Ecto neural progenitor cell (in vitro differentiated cells): ENCODE results near the gene SLC9A8.
"Not testable (repeated sequence)": the region's sequence is repeated elsewhere in the genome, so short reads cannot be mapped to it uniquely, and the experiment has no call there.

Experiments
- DNase-seq: peaks from one replicate; pipeline ENCODE4 v3.0.0-alpha.2; 2018; ENCODE audit warnings: low spot score

SLC9A8 gene

DNA sequence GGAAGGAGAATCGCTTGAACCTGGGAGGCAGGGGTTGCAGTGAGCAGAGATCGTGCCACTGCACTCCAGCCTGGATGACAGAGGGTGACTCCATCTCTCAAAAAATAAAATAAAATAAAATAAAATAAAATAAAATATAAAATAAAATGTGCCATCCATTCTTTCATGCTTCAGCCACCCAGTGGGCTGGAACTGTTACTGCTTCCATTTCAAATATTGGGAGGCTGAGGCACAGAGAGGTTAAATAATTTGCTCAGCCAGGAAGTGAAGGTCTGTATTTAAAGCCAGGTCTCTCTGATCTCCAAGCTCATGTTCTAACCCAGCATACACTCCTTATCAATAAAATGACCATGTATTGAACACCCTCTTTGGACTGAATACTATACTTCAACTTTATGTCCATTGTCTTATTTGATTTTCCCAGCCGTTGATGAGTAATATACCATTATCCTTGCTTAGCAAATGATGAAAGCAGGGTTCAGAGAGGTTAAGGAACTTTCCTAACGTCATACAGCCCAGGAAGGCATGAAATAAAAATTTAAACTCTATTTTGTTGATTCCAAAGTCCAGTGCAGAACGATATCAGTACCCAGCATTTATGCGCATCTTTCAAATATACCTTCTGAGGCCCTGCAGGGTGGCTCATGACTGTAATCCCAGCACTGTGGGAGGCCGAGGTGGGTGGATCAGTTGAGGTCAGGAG is 25.8 kb upstream of the SLC9A8 start:
- no peak for DNase-seq

DNA sequence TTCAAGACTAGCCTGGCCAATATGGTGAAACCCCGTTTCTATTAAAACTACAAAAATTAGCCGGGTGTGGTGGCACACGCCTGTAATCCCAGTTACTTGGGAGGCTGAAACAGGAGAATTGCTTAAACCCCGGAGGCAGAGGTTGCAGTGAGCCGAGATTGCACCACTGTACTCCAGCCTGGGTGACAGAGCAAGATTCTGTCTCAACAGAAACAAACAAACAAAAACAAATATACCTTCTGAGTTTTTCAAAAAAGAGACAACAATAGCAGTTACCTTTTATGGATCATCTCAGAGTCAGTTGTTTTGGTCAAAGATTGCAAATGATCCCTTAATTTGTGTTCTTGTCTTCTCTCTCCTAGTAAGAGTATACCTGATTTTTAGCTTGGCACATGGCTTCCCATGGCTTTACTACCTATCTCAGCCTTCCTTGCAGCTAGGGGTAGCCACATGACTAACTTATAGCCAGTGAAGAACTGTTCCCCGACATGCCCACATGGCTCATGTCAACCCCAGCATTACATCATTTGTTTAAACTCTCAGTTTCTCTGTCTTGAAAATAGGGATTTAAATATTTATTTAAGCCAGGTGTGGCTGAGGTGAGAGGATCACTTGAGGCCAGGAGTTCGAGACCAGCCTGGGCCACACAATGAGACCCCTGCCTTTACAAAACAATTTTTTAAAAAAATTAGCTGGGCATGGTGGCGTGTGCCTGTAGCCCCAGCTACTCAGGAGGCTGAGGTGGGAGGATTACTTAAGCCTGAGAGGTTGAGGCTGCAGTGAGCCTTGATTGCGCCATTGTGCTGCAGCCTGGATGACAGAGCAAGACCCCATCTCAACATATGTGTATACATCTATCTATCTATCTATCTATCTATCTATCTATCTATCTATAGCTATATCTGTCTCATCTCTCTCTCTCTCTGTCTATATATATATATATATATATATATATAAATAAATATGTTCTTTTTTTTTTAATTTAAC is 25.0 kb upstream of the SLC9A8 start:
- no peak for DNase-seq

DNA sequence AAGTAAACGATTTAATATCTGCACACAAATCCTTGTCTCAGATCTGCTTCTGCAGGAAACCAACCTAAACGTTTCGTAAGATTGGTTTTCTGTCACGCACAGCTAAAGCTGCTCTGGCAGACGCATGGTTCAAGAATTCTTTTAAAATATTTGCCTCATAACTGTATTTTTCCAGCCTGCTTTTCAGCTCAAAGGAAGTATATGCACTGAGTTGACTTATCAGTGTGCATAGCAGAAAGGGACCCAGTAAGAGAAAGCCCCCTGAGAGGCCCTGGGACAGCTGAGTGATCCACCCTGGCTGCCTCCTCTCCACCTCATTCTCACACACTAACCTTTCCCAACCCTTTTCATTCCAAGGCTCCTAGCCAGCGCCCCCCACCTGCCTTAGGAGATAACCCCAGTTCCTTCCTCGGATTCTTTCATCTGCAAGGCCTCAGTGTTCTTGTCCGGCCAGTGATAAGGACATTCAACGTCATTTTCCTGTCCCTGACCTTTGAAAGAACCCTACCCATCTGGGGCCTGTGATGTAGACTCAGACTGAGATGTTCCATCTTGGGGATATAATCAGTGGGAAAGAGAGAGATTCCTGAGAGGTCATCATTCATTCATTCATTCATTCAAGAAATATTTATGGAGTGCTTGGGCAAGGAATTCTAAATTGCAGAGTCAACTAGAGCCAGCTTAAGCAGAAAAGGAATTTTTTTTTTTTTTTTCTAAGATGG is 22.4 kb upstream of the SLC9A8 start:
- DNase-seq: no peak

DNA sequence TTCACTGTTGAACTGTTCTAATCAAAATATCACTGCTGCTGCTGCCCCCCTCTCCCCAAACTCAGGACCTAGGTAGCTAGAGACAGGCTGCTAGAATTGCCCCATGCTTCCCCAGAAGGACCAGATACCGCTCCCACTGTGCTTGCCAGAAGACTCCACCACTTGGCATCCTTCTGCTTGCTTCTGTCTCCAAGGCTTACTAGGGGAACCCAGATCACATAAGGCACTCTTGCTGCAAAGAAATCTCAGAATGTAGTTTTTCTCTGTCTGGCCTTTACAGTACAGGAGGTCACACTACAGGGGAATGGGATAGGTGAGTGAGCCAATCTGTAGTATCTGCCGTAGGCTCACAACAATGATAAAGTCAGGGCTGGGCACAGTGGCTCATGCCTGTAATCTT is 21.5 kb upstream of the SLC9A8 start:
- DNase-seq: no peak

DNA sequence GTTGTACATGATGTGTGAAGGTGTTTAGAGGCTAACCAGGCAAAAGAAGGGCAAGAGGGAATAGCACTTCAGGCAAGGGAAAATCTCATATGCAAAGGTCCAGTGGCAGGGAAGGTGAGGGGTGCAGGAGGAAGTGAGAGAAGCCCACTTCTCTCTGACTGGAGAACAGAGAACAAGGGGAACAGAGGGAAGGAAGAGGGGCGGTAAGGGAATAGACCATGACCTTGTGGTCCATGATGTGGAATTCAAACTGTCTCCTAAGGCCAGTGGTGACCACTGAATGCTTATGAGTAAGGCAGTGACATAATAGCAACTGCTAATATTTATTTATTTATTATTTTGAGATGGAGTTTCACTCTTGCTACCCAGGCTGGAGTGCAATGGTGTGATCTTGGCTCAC is 20.6 kb upstream of the SLC9A8 start:
- DNase-seq: no peak

DNA sequence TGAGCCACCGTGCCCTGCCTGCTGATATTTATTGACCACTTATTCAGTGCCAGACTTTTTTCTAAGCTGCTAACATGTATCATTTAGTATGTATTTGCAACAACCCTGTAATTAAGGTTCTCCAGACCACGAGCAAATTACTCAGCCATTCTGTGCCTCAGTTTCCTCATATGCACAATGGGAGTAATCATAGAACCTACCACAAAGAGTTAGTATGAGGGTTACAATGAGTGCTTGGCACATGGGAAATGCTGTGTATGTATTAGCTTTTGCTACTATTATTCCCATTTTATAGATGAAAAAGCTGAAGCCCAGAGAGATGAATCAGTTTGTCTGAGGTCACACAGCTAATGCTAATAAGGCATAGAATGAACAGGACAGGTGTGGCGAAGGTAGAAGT is 20.0 kb upstream of the SLC9A8 start:
- DNase-seq: no peak

DNA sequence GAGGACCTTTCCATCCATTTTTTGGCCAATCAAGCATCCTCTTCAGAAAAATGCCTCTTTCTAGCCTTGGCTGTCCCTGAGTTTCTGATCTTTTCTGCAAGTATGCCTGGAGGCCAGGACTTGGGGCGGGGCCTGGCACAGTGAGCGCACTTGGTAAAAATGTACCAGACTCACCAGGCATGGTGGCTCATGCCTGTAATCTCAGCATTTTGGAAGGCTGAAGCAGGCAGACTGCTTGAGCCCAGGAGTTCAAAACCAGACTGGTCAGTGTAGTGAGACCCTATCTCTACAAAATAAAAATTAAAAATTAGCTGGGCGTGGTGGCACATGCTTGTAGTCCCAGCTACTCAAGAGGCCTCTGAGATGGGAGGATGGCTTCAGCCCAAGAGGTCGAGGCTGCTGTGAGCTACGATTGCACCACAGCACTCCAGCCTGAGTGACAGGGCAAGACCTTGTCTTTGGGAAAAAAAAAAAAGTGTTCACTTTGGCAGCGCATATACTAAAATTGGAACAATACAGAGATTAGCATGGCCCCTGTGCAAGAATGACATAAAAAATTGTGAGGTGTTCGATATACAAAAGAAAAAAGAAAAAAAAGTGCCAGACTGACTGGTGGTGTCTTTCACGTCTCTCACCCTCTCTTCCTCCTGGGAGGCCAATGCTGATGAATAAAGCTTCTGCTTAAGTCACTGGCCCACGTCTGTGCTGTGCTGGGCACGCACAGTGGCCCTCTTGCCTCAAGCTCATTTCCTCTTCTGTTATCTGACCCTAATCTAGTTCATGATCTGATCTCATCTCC is 18.1 kb upstream of the SLC9A8 start:
- DNase-seq: no peak

DNA sequence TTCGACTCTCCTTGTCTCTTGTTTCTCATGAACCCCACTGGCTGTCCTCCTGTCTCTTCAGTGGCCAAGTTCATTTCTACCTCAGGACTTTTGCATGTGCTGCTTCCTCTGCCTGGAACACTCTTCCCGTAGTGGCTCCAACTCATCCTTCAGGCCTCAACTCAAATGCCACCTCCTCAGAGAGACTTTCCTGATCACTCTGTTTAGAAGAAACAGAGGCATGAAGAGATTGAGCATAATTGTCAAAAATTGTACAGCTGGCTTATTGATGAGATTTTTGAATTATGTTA is 17.5 kb upstream of the SLC9A8 start:
- DNase-seq: no peak

DNA sequence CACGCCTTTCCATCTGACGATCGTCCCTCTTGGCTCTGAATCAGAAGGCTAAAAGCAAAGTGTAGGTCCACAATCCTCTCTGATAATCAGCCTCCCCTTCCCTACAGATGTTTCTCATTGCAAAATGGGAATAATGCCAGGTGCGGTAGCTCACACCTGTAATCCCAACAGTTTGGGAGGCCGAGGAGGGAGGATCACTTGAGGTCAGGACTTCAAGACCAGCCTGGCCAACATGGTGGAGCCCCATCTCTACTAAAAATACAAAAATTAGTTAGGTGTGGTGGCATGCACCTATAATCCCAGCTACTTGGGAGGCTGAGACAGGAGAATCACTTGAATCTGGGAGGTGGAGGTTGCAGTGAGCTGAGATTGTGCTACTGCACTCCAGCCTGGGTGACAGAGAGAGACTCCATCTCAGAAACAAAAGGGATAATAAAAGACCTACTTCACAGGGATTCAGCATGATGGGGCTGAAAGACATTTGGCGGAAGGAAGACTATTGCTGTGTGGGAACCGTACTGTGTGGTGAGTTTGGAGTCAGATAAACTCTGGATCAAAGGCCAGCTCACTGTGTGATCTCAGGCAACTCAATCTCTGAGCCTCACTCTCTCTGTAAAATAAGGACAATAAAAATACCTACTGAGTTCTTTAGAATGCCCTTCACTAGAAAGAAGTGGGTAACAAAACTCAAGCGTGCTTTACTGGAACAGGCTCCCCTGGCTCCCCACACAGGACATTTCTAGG is 15.9 kb upstream of the SLC9A8 start:
- no peak for DNase-seq

DNA sequence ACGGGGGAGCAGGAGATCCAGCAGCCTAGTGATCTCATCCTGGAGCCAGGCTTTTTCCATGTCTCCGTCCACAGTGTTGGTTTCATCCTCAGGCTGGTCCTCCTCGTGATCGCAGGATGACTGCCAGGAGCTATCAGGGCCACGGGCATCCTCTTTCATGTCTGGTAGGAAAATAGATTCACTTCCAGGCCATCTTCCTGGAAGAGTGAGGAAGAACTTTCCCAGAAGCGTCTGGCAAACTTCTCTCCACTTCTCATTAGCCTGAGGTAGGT is 15.3 kb upstream of the SLC9A8 start:
- no peak for DNase-seq

DNA sequence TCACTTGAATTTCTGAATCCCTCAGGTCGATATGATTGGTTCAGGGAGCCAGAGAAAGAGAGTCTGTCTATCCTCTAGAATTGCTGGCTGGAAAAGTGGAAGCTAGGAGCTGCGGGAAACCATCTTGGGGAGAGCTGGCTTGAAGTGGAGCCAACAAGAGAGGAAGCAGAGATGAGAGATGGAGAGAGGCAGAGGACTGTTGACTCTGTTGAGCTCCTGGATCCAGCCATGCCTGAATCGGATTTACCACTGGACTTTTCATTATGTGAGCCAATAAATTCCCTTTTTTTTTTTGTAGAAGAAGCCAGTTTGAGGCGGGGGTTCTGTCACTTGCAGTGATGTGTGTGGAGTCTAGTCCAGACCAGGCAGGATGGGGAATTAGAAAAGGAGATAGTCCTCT is 13.9 kb upstream of the SLC9A8 start:
- DNase-seq: no peak

DNA sequence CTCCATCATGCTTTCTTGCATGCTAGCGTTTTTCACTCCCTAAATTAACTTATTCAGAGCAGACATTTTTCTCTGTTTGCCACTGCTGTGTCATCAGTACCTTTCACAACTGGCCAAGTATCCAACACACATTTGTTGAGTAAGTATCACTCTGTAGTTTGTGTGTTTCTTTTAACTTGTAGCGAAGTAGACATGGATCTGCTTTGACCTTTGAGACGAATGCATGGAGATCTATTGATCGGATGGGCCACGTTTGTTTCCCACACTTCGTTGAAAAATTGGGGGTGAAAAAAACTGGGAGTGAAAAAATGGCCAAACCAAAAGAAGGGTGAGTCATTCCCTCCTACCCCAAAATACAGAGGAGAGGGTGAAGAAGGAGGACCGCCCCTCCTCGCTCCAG is 12.9 kb upstream of the SLC9A8 start:
- no peak for DNase-seq

DNA sequence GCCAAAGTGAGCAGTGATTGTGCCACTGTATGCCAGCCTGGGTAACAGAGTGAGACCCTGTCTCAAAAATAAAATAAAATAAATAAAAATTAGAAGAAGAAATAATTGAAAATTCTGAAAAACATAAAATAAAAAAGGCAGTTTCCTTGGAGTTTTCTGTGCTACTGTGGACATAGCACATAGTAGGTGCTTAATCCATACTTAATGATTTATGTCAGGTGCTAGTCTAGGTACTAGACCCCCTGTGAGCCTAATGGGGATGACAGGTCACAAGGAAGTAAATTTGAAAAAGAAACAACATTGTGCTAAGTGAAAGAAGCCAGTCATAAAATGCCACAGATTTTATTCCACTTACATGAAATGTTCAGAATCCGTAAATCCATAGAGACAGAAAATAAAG is 9.2 kb upstream of the SLC9A8 start:
- DNase-seq: no peak

DNA sequence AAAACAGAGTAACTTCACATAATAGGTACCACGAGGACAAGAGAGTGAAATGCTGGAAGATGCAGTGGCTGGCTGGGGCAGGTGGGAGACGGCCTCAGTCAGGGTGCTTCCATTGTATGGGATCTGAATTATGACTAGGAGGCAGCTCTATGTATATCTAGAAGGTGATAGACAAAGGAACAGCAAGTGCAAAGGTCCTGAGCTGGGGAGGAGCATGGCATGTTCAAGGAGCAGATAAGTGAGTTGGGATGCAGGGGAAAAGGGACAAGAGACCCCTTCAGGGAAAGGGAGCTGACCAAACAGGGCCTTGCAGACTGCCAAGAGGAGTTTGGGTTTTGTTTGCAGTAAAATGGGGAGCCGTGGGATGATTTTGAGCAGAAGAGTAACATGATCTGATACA is 8.3 kb upstream of the SLC9A8 start:
- DNase-seq: no peak

DNA sequence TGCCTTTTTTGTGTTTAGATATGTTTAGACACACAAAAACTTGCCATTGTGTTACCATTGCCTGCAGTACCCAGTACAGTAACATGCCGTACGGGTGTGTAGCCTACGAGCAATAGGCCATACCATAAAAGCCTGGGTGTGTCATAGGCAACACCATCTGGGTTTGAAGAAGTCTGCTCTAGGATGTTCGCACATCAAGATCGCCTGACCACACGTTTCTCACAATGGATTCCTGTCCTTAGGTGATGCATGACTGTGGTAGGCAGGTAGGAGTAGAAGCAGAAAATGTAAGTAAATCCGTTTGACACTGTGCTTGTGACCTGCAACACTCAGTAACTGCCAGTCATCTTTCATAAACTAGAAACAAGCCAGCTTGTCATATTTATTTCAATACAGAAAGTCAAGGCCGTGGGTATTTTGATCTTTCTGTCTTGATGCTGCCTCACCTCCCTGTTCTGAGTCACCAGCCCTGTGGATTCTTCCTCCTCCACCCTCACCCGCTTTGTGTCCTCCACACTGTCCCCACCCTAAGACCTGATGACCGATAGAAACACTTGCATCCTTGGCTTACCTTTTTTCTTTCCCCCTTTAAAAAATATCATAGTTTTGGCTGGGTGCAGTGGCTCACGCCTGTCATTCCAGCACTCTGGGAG is 7.3 kb upstream of the SLC9A8 start:
- not testable (repeated sequence) for DNase-seq

DNA sequence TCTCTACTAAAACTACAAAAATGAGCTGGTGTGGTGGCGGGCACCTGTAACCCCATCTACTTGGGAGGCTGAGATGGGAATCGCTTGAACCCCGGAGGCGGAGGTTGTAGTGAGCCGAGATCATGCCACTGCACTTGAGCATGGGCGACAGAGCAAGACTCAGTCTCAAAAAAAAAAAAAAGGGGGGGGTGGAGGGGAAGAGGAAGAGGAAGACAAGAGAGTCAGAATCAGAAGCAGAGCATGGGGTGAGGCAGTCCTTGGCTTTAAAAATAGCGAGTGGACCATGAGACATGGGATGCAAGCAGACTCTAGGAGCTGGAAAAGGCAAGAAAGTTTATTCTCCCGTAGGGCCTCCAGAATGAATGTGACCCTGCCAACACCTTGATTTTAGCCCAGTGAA is 3.9 kb upstream of the SLC9A8 start:
- DNase-seq: no peak

DNA sequence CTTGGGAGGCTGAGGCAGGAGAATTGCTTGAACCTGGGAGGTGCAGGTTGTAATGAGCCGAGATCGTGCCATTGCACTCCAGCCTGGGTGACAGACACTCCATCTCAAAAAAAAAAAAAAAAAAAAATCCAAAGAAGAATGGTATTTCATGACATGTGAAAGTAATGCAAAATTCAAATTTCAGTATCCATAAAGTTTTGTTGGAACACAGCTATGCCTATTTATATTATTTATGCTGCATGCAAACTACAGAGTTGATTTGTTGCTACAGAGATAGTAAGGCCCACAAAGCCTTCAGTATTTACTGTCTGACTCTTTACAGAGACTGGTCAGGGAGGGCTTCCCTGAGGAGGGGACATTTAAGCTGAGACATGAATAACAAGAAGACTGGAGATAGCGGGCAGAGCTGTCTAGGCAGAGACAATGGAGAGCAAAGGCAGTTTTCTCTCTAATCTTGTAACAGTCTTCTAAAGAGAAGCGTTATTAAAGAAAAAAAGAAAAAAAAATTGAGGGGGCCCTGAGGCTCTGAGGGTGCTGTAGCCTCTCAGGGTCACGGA is 2.7 kb upstream of the SLC9A8 start:
- no peak for DNase-seq

DNA sequence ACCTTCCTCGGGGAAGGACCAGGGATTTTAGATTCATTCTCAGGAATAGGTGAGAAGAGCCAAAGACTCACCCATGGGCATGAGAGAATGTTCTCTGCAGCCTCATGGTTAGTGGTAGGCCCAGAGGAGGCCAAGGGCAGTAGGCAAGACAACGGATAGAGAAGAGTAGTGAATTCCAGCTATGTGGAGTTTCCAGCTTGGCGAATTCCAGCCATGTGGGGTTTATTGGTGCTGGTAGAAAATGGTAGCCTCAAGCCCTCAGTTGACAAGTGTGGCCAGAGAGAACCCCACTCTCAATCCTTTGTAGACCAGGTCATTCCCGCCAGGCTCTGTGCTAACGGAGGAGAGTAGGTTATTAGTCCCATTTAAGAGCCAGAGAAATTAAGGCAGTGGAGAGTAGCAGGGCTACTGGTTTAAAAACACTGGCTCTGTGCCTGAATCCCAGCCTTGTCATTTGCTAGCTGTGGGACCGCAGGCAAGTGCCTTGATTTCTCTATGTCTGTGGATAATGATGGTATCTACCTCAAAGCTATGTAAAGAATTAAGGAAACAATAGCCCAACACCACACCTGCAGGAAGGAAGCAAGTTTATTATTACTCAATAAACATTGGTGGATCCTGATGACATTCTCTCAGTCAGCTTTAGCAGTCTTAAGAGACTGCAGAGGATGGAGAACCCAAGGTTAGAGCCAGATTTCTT is 2.0 kb upstream of the SLC9A8 start:
- no peak for DNase-seq

DNA sequence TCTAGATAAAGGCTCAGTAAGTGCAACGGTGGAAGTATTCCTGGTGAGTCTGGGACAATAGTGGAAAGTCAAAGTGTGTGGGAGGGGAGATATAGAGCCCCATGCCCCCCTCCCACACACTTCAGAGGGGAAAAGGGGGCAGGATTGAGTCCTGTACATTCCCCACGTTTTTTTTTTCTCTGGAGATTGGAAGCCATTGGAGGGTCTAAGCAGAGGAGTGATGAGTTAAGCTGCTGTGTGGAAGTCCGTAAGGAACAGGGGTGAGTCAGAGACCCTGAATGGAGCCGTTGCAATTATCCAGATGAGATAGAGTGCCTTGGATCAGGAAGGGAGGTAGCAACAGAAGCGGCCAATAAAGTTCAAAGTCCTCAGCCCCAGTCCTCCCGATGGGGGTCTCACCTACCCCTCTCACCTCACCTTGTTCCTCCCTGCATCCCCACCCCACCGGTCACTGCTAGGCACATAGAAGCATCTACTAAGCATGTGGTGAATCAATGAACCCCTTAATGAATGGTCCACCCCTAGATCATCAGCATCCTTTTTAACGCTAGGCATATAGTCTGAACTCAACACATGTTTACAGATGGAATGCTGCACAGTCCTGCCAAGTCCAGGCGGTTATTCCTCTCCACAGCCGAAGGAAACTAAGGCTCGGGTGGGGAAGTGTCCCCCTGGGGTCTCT is 662 bp upstream of the SLC9A8 start:
- DNase-seq: no peak
